ENCODE data around the gene HMMR.
"Not testable (repeated sequence)": the region's sequence is repeated elsewhere in the genome, so short reads cannot be mapped to it uniquely, and the experiment has no call there.

DNA sequence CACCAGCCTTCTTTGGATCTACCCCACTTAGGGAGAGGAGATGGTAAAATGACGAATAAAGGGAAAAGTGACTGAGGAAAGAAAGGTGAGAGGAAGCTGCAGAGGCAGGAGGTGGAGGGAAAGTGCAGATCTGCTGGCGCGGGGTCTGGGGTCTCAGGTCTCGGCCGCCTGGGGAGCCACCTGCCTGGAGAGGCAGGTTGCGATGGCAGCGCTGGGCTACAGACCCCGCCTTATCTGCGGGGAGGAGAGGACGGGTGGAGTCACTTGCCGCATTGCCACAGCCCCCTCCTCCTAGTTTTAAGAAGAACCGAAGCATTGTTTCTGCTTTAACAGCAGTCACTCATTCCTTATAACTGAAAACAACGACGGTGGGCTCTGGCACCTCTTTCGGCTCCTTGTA is 44.8 kb upstream of the HMMR start:
- TF ChIP-seq, protein P1, sequence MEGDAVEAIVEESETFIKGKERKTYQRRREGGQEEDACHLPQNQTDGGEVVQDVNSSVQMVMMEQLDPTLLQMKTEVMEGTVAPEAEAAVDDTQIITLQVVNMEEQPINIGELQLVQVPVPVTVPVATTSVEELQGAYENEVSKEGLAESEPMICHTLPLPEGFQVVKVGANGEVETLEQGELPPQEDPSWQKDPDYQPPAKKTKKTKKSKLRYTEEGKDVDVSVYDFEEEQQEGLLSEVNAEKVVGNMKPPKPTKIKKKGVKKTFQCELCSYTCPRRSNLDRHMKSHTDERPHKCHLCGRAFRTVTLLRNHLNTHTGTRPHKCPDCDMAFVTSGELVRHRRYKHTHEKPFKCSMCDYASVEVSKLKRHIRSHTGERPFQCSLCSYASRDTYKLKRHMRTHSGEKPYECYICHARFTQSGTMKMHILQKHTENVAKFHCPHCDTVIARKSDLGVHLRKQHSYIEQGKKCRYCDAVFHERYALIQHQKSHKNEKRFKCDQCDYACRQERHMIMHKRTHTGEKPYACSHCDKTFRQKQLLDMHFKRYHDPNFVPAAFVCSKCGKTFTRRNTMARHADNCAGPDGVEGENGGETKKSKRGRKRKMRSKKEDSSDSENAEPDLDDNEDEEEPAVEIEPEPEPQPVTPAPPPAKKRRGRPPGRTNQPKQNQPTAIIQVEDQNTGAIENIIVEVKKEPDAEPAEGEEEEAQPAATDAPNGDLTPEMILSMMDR (conservative IDR thresholded peaks at IDR 0.05; ENCODE audit: low read depth in 2 of 2) = not testable (repeated sequence)
- not testable (repeated sequence) for TF ChIP-seq STAT1 (IDR thresholded peaks at IDR 0.05; ENCODE audit: unreplicated experiment); NANOG (IDR thresholded peaks at IDR 0.05; ENCODE audit: borderline replicate concordance); EZH2 (IDR thresholded peaks at IDR 0.05; ENCODE audit: low read depth, unreplicated experiment); POLR2AphosphoS5 (IDR thresholded peaks at IDR 0.05; ENCODE audit: low read depth); ZNF462 (CRISPR knock-in tag; IDR thresholded peaks at IDR 0.05); CREB1 (CRISPR knock-in tag; IDR thresholded peaks at IDR 0.05; ENCODE audit: low read depth)
- TF ChIP-seq, protein P2, sequence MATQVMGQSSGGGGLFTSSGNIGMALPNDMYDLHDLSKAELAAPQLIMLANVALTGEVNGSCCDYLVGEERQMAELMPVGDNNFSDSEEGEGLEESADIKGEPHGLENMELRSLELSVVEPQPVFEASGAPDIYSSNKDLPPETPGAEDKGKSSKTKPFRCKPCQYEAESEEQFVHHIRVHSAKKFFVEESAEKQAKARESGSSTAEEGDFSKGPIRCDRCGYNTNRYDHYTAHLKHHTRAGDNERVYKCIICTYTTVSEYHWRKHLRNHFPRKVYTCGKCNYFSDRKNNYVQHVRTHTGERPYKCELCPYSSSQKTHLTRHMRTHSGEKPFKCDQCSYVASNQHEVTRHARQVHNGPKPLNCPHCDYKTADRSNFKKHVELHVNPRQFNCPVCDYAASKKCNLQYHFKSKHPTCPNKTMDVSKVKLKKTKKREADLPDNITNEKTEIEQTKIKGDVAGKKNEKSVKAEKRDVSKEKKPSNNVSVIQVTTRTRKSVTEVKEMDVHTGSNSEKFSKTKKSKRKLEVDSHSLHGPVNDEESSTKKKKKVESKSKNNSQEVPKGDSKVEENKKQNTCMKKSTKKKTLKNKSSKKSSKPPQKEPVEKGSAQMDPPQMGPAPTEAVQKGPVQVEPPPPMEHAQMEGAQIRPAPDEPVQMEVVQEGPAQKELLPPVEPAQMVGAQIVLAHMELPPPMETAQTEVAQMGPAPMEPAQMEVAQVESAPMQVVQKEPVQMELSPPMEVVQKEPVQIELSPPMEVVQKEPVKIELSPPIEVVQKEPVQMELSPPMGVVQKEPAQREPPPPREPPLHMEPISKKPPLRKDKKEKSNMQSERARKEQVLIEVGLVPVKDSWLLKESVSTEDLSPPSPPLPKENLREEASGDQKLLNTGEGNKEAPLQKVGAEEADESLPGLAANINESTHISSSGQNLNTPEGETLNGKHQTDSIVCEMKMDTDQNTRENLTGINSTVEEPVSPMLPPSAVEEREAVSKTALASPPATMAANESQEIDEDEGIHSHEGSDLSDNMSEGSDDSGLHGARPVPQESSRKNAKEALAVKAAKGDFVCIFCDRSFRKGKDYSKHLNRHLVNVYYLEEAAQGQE (IDR thresholded peaks at IDR 0.05; ENCODE audit: unreplicated experiment) = not testable (repeated sequence)
- TF ChIP-seq, protein P3, sequence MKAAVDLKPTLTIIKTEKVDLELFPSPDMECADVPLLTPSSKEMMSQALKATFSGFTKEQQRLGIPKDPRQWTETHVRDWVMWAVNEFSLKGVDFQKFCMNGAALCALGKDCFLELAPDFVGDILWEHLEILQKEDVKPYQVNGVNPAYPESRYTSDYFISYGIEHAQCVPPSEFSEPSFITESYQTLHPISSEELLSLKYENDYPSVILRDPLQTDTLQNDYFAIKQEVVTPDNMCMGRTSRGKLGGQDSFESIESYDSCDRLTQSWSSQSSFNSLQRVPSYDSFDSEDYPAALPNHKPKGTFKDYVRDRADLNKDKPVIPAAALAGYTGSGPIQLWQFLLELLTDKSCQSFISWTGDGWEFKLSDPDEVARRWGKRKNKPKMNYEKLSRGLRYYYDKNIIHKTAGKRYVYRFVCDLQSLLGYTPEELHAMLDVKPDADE (IDR thresholded peaks at IDR 0.05) = not testable (repeated sequence)

Data from GM23338 (cell line).